ENCODE results near the gene TPRG1L.

The TPRG1L gene

GRCh38 chr1:3609769-3610526, 14.9 kb upstream of the TPRG1L start:
- H3K27me3 ChIP-seq (ENCODE audit: control insufficient read depth in 1 of 2, insufficient read depth in 2 of 2, low read length in 2 of 2), result peaks cover 43 to 50% of the 10 kb centered on the region in 2 donors
- H3K9ac ChIP-seq (ENCODE audit: low read length in 2 of 2), result no peak overlapping the region
- no peaks in the 10 kb centered on the region for H3K36me3 ChIP-seq (ENCODE audit: control insufficient read depth in 2 of 2, insufficient read depth in 2 of 2, low read length in 2 of 2)
- H3K9me3 ChIP-seq (ENCODE audit: control insufficient read depth in 2 of 2, low read length in 2 of 2), result no peaks in the 10 kb centered on the region
- peaks cover 18% of the 10 kb centered on the region for H3K4me1 ChIP-seq (ENCODE audit: control insufficient read depth, insufficient read depth, low read length)
- no peak overlapping the region for H3K27ac ChIP-seq (ENCODE audit: low read length)
- no peak overlapping the region for H3K4me3 ChIP-seq (ENCODE audit: low read length in 2 of 2)

GRCh38 chr1:3610527-3611169, 14.2 kb upstream of the TPRG1L start:
- H3K27me3 ChIP-seq (ENCODE audit: control insufficient read depth in 1 of 2, insufficient read depth in 2 of 2, low read length in 2 of 2), result peaks cover 41 to 52% of the 10 kb centered on the region in 2 donors
- no peaks in the 10 kb centered on the region for H3K9me3 ChIP-seq (ENCODE audit: control insufficient read depth in 2 of 2, low read length in 2 of 2)
- H3K4me1 ChIP-seq (ENCODE audit: control insufficient read depth, insufficient read depth, low read length), result peaks cover 18% of the 10 kb centered on the region

GRCh38 chr1:3611170-3612019, 13.4 kb upstream of the TPRG1L start, which contains the start of gene MEGF6:
TSS of gene MEGF6 (minus strand) at chr1:3611508. CDS start at chr1:3611268, 240 bp downstream.
- Histone ChIP-seq H3K4me3 (ENCODE audit: low read length in 2 of 2) (peak within 1 kb of the TSS in 1 of 2 donors; percentile 58), H3K36me3 (ENCODE audit: control insufficient read depth in 2 of 2, insufficient read depth in 2 of 2, low read length in 2 of 2) (no peaks in the 10 kb centered on the region), H3K9ac (ENCODE audit: low read length in 2 of 2) (no peak within 1 kb of the TSS), H3K27me3 (ENCODE audit: control insufficient read depth in 1 of 2, insufficient read depth in 2 of 2, low read length in 2 of 2) (peaks cover 42 to 50% of the 10 kb centered on the region in 2 donors), H3K27ac (ENCODE audit: low read length) (no peak within 1 kb of the TSS), H3K4me1 (ENCODE audit: control insufficient read depth, insufficient read depth, low read length) (peaks cover 18% of the 10 kb centered on the region), H3K9me3 (ENCODE audit: control insufficient read depth in 2 of 2, low read length in 2 of 2) (no peaks in the 10 kb centered on the region)

More at GRCh38 chr1:3610527-3611169, 14.2 kb upstream of the TPRG1L start:
- no peaks in the 10 kb centered on the region for H3K36me3 ChIP-seq (ENCODE audit: control insufficient read depth in 2 of 2, insufficient read depth in 2 of 2, low read length in 2 of 2)
- no peak overlapping the region for H3K9ac ChIP-seq (ENCODE audit: low read length in 2 of 2)
- H3K4me3 ChIP-seq (ENCODE audit: low read length in 2 of 2), result peak overlapping the region in 1 of 2 donors; percentile 58
- H3K27ac ChIP-seq (ENCODE audit: low read length), result no peak overlapping the region

- H3K9me3 ChIP-seq (ENCODE audit: control insufficient read depth in 2 of 2, low read length in 2 of 2), result no peaks in the 10 kb centered on the region
- no peaks in the 10 kb centered on the region for H3K36me3 ChIP-seq (ENCODE audit: control insufficient read depth in 2 of 2, insufficient read depth in 2 of 2, low read length in 2 of 2)
- H3K4me3 ChIP-seq (ENCODE audit: low read length in 2 of 2), result peak overlapping the region in 1 of 2 donors; percentile 52
- H3K27ac ChIP-seq (ENCODE audit: low read length), result no peak overlapping the region
- no peak overlapping the region for H3K9ac ChIP-seq (ENCODE audit: low read length in 2 of 2)
- peaks cover 18% of the 10 kb centered on the region for H3K4me1 ChIP-seq (ENCODE audit: control insufficient read depth, insufficient read depth, low read length)
- H3K27me3 ChIP-seq (ENCODE audit: control insufficient read depth in 1 of 2, insufficient read depth in 2 of 2, low read length in 2 of 2), result peaks cover 41 to 43% of the 10 kb centered on the region in 2 donors
Observed at GRCh38 chr1:3612123-3612522, 12.7 kb upstream of the TPRG1L start.

- Histone ChIP-seq H3K27me3 (ENCODE audit: control insufficient read depth in 1 of 2, insufficient read depth in 2 of 2, low read length in 2 of 2) (peaks cover 21 to 22% of the 10 kb centered on the region in 2 donors), H3K4me1 (ENCODE audit: control insufficient read depth, insufficient read depth, low read length) (peaks cover 25% of the 10 kb centered on the region), H3K4me3 (ENCODE audit: low read length in 2 of 2) (no peak overlapping the region), H3K9me3 (ENCODE audit: control insufficient read depth in 2 of 2, low read length in 2 of 2) (no peaks in the 10 kb centered on the region), H3K36me3 (ENCODE audit: control insufficient read depth in 2 of 2, insufficient read depth in 2 of 2, low read length in 2 of 2) (no peaks in the 10 kb centered on the region), H3K9ac (ENCODE audit: low read length in 2 of 2) (no peak overlapping the region), H3K27ac (ENCODE audit: low read length) (no peak overlapping the region)
Observed at GRCh38 chr1:3614755-3615742, 9.8 kb upstream of the TPRG1L start.

GRCh38 chr1:3616861-3617260, 8.0 kb upstream of the TPRG1L start:
- Histone ChIP-seq H3K4me1 (ENCODE audit: control insufficient read depth, insufficient read depth, low read length) (peaks cover 15% of the 10 kb centered on the region), H3K27me3 (ENCODE audit: control insufficient read depth in 1 of 2, insufficient read depth in 2 of 2, low read length in 2 of 2) (peaks cover 7 to 12% of the 10 kb centered on the region in 2 donors), H3K36me3 (ENCODE audit: control insufficient read depth in 2 of 2, insufficient read depth in 2 of 2, low read length in 2 of 2) (no peaks in the 10 kb centered on the region), H3K9me3 (ENCODE audit: control insufficient read depth in 2 of 2, low read length in 2 of 2) (no peaks in the 10 kb centered on the region), H3K9ac (ENCODE audit: low read length in 2 of 2) (no peak overlapping the region), H3K4me3 (ENCODE audit: low read length in 2 of 2) (no peak overlapping the region), H3K27ac (ENCODE audit: low read length) (no peak overlapping the region)

- no peaks in the 10 kb centered on the region for H3K9me3 ChIP-seq (ENCODE audit: control insufficient read depth in 2 of 2, low read length in 2 of 2)
- no peak overlapping the region for H3K9ac ChIP-seq (ENCODE audit: low read length in 2 of 2)
- peaks cover 0 to 2% of the 10 kb centered on the region in 2 donors for H3K36me3 ChIP-seq (ENCODE audit: control insufficient read depth in 2 of 2, insufficient read depth in 2 of 2, low read length in 2 of 2)
- no peak overlapping the region for H3K27ac ChIP-seq (ENCODE audit: low read length)
- no peak overlapping the region for H3K4me3 ChIP-seq (ENCODE audit: low read length in 2 of 2)
- H3K4me1 ChIP-seq (ENCODE audit: control insufficient read depth, insufficient read depth, low read length), result peaks cover 17% of the 10 kb centered on the region
- H3K27me3 ChIP-seq (ENCODE audit: control insufficient read depth in 1 of 2, insufficient read depth in 2 of 2, low read length in 2 of 2), result peaks cover 2 to 6% of the 10 kb centered on the region in 2 donors
Observed at GRCh38 chr1:3617806-3618345, 6.9 kb upstream of the TPRG1L start.

GRCh38 chr1:3618531-3618880, 6.3 kb upstream of the TPRG1L start:
- Histone ChIP-seq H3K36me3 (ENCODE audit: control insufficient read depth in 2 of 2, insufficient read depth in 2 of 2, low read length in 2 of 2) (peaks cover 0 to 2% of the 10 kb centered on the region in 2 donors), H3K27me3 (ENCODE audit: control insufficient read depth in 1 of 2, insufficient read depth in 2 of 2, low read length in 2 of 2) (peaks cover 2 to 5% of the 10 kb centered on the region in 2 donors), H3K27ac (ENCODE audit: low read length) (no peak overlapping the region), H3K4me3 (ENCODE audit: low read length in 2 of 2) (no peak overlapping the region), H3K9me3 (ENCODE audit: control insufficient read depth in 2 of 2, low read length in 2 of 2) (no peaks in the 10 kb centered on the region), H3K4me1 (ENCODE audit: control insufficient read depth, insufficient read depth, low read length) (peaks cover 23% of the 10 kb centered on the region), H3K9ac (ENCODE audit: low read length in 2 of 2) (peak overlapping the region in 1 of 2 donors; percentile 36)

GRCh38 chr1:3618881-3619671, 5.7 kb upstream of the TPRG1L start:
- Histone ChIP-seq H3K36me3 (ENCODE audit: control insufficient read depth in 2 of 2, insufficient read depth in 2 of 2, low read length in 2 of 2) (peaks cover 0 to 2% of the 10 kb centered on the region in 2 donors), H3K27ac (ENCODE audit: low read length) (no peak overlapping the region), H3K27me3 (ENCODE audit: control insufficient read depth in 1 of 2, insufficient read depth in 2 of 2, low read length in 2 of 2) (peaks cover 2 to 5% of the 10 kb centered on the region in 2 donors), H3K9ac (ENCODE audit: low read length in 2 of 2) (peak overlapping the region in 1 of 2 donors; percentile 36), H3K4me3 (ENCODE audit: low read length in 2 of 2) (no peak overlapping the region), H3K9me3 (ENCODE audit: control insufficient read depth in 2 of 2, low read length in 2 of 2) (no peaks in the 10 kb centered on the region), H3K4me1 (ENCODE audit: control insufficient read depth, insufficient read depth, low read length) (peaks cover 29% of the 10 kb centered on the region)
